Type B pancreatic cell (in vitro differentiated cells): ENCODE data around the gene MTA3. TPM values are rescaled to one million over a fixed set of nuclear protein-coding genes. Genes with fewer than 3 reads are reported as not detected.

Source experiments
- DNase-seq: peaks from one replicate; pipeline ENCODE4 v3.0.0; 2021; ENCODE audit warnings: mixed read lengths; ENCODE audit not compliant: unreplicated experiment; ENCODE audit errors: extremely low spot score
- H3K27ac Mint-ChIP-seq: 2 replicates; pipeline ENCODE4 v1.8.0; 2021; ENCODE audit warnings: mild to moderate bottlenecking, mixed read lengths
- H3K27me3 Mint-ChIP-seq: 2 replicates; pipeline ENCODE4 v1.8.0; 2021; ENCODE audit warnings: mixed read lengths
- H3K36me3 Mint-ChIP-seq: 2 replicates; pipeline ENCODE4 v1.8.0; 2021; ENCODE audit warnings: mixed read lengths
- H3K4me1 Mint-ChIP-seq: one replicate; pipeline ENCODE4 v1.8.0; 2021; ENCODE audit warnings: mixed read lengths; ENCODE audit not compliant: unreplicated experiment
- H3K4me3 Mint-ChIP-seq: 2 replicates; pipeline ENCODE4 v1.8.0; 2021; ENCODE audit warnings: mild to moderate bottlenecking, mixed read lengths
- H3K9me3 Mint-ChIP-seq: 2 replicates; pipeline ENCODE4 v1.8.0; 2021; ENCODE audit warnings: mixed read lengths
- total RNA-seq: library from RNA; stranded (reverse); gene quantifications from 2 replicates; pipeline ENCODE4 v1.2.1, GENCODE V29; 2021; ENCODE audit warnings: low replicate concordance
- TF ChIP-seq, protein P1 (sequence below): fragments of 200-600 bp; sonication (generic); conservative IDR thresholded peaks from 2 replicates; pipeline ENCODE4 v1.5.0; 2021; ENCODE audit warnings: antibody characterized with exemption, mild to moderate bottlenecking

The MTA3 gene
- total RNA-seq, 1 donor from 2014 or later, result 59.7 TPM

DNA sequence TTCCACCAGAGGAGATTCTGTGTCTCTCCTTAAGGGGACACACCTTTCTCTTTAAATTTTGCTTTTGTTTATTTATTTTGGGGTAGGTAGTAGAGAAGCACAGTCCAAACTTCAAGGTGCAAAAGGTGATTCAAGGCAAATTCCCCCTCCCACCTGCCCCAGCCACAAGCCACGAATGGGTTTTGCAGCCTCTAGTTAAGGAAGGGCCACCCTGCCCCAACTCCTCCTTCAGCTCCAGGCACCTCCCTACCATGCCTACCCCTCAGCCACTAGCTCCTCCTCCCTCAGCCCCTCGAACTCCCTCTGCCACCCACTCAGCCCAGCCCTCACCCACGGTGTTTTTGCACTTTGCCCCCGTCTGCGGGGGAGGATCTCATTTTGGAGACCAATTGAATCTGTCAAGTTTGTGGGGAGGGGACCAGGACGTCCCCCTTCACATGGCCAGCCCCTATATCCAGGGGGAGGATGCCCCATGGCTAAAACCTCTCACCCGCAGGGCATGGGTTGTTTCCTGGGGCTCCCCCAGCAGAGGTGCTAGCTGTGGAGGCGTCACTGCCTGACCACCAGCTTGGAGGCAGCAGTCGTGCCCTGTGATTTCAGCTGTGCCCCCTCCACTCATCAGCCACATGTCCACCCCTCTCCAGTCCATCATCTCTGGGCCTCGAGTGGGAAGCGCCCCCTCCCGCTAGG is 219.5 kb downstream of the MTA3 start:
- peaks cover 5% of the 10 kb centered on the region for H3K36me3 Mint-ChIP-seq
- H3K4me3 Mint-ChIP-seq, result no peak overlapping the region
- H3K27ac Mint-ChIP-seq, result no peak overlapping the region
- H3K4me1 Mint-ChIP-seq, result peaks cover 22% of the 10 kb centered on the region
- peaks cover 6% of the 10 kb centered on the region for H3K27me3 Mint-ChIP-seq
- DNase-seq, result peak; percentile 49
- no peaks in the 10 kb centered on the region for H3K9me3 Mint-ChIP-seq
- TF ChIP-seq, protein P1, sequence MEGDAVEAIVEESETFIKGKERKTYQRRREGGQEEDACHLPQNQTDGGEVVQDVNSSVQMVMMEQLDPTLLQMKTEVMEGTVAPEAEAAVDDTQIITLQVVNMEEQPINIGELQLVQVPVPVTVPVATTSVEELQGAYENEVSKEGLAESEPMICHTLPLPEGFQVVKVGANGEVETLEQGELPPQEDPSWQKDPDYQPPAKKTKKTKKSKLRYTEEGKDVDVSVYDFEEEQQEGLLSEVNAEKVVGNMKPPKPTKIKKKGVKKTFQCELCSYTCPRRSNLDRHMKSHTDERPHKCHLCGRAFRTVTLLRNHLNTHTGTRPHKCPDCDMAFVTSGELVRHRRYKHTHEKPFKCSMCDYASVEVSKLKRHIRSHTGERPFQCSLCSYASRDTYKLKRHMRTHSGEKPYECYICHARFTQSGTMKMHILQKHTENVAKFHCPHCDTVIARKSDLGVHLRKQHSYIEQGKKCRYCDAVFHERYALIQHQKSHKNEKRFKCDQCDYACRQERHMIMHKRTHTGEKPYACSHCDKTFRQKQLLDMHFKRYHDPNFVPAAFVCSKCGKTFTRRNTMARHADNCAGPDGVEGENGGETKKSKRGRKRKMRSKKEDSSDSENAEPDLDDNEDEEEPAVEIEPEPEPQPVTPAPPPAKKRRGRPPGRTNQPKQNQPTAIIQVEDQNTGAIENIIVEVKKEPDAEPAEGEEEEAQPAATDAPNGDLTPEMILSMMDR, result no peak

DNA sequence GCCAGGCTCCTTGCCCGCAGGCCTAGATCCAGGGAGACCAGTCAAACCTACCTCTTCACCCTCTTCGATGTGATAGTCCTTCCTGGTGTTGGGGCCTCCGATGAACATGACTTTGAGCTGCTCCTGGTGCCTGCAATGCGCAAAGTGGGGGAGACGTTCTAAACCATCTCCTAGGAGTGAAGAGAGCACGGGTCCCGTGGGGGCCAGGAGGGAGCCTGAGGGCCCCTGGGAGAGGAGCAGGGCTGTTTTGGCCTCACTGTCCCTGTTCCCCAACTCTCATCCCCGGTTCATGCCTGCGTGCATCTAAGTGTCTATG is 220.0 kb downstream of the MTA3 start:
- Mint-ChIP-seq H3K4me3 (no peak overlapping the region), H3K27ac (no peak overlapping the region)
- TF ChIP-seq, protein P1, result no peak

GRCh38 chr2:42788882-42789281 is 220.4 kb downstream of the MTA3 start:
- H3K27ac Mint-ChIP-seq, result no peak overlapping the region
- H3K4me3 Mint-ChIP-seq, result no peak overlapping the region
- H3K27me3 Mint-ChIP-seq, result peaks cover 8% of the 10 kb centered on the region
- H3K4me1 Mint-ChIP-seq, result peaks cover 29% of the 10 kb centered on the region
- no peak for DNase-seq
- no peaks in the 10 kb centered on the region for H3K9me3 Mint-ChIP-seq
- TF ChIP-seq, protein P1, result no peak
- H3K36me3 Mint-ChIP-seq, result peaks cover 5% of the 10 kb centered on the region

More for the DNA sequence above, 220.0 kb downstream of the MTA3 start:
- Mint-ChIP-seq H3K36me3 (peaks cover 5% of the 10 kb centered on the region), H3K4me1 (peaks cover 24% of the 10 kb centered on the region), H3K27me3 (peaks cover 6% of the 10 kb centered on the region), H3K9me3 (no peaks in the 10 kb centered on the region)
- DNase-seq, result no peak

- Mint-ChIP-seq H3K4me3 (peak overlapping the region; percentile 48), H3K9me3 (no peaks in the 10 kb centered on the region), H3K36me3 (peaks cover 5% of the 10 kb centered on the region), H3K27me3 (peaks cover 9% of the 10 kb centered on the region), H3K4me1 (peaks cover 37% of the 10 kb centered on the region), H3K27ac (no peak overlapping the region)
- no peak for DNase-seq
- TF ChIP-seq, protein P1, result no peak
Measured at GRCh38 chr2:42789751-42790150, 221.3 kb downstream of the MTA3 start.

- peak overlapping the region; percentile 53 for H3K27ac Mint-ChIP-seq
- no peaks in the 10 kb centered on the region for H3K9me3 Mint-ChIP-seq
- peaks cover 5% of the 10 kb centered on the region for H3K36me3 Mint-ChIP-seq
- peaks cover 35% of the 10 kb centered on the region for H3K4me1 Mint-ChIP-seq
- peak overlapping the region; percentile 88 for H3K4me3 Mint-ChIP-seq
- DNase-seq, result no peak
- TF ChIP-seq, protein P1, result no peak
- peaks cover 9% of the 10 kb centered on the region for H3K27me3 Mint-ChIP-seq
Measured at GRCh38 chr2:42791606-42792005, 223.2 kb downstream of the MTA3 start.
